Hematopoietic multipotent progenitor cell (in vitro differentiated cells): ENCODE data around the gene CFAP58. TPM values are rescaled to one million over a fixed set of nuclear protein-coding genes. Genes with fewer than 3 reads are reported as not detected.

Experiments
- DNase-seq, 3 donors: peaks; one replicate each; pipeline ENCODE4 v3.0.0-alpha.2; 2011 to 2015; ENCODE audit warnings: low read depth in 2 of 3, low spot score in 2 of 3
- total RNA-seq: library from RNA; depleted of rRNA; stranded (reverse); fragments of >200 nt; gene quantifications from one replicate; pipeline ENCODE4 v1.2.3, GENCODE V29; 2012

The CFAP58 gene
- total RNA-seq, 1 donor = under 0.01 TPM

- no peak for DNase-seq
Observed at GRCh38 chr10:104333728-104334373, 19.8 kb upstream of the CFAP58 start.

- no peak for DNase-seq
Observed at GRCh38 chr10:104334561-104334960, 19.1 kb upstream of the CFAP58 start.

GRCh38 chr10:104334965-104335650 lies 18.5 kb upstream of the CFAP58 start:
- DNase-seq = no peak

- DNase-seq = no peak
Observed at GRCh38 chr10:104336821-104337467, 16.7 kb upstream of the CFAP58 start.

- peak in 1 of 3 donors; percentile 67 for DNase-seq
Observed at GRCh38 chr10:104337521-104337984, 16.1 kb upstream of the CFAP58 start.

- peak; percentile 62 to 83 (median 81) for DNase-seq
Observed at GRCh38 chr10:104337985-104338735, 15.5 kb upstream of the CFAP58 start, which contains the start of gene ITPRIP. TSS of gene ITPRIP (minus strand) at chr10:104338465. CDS start at chr10:104316051, 22,414 bp downstream.

- DNase-seq = peak in 1 of 3 donors; percentile 36
Observed at GRCh38 chr10:104339469-104340110, 14.0 kb upstream of the CFAP58 start.

GRCh38 chr10:104340111-104340526 lies 13.5 kb upstream of the CFAP58 start:
- DNase-seq = no peak

- DNase-seq = no peak
Observed at GRCh38 chr10:104340641-104341040, 13.0 kb upstream of the CFAP58 start.

GRCh38 chr10:104342941-104343411 lies 10.7 kb upstream of the CFAP58 start:
- DNase-seq = no peak

- DNase-seq = no peak
Observed at GRCh38 chr10:104344219-104344618, 9.4 kb upstream of the CFAP58 start.

GRCh38 chr10:104345515-104345914 lies 8.1 kb upstream of the CFAP58 start:
- DNase-seq = no peak

GRCh38 chr10:104345941-104346340 lies 7.7 kb upstream of the CFAP58 start:
- DNase-seq = no peak

- no peak for DNase-seq
Observed at GRCh38 chr10:104347295-104348045, 6.2 kb upstream of the CFAP58 start.

- DNase-seq = no peak
Observed at GRCh38 chr10:104348601-104349000, 5.0 kb upstream of the CFAP58 start.

- peak in 1 of 3 donors; percentile 43 for DNase-seq
Observed at GRCh38 chr10:104349623-104350126, 4.0 kb upstream of the CFAP58 start.

- DNase-seq = peak in 2 of 3 donors; percentile 64 to 88
Observed at GRCh38 chr10:104350127-104350635, 3.5 kb upstream of the CFAP58 start.

- peak in 2 of 3 donors; percentile 77 to 88 for DNase-seq
Observed at GRCh38 chr10:104351061-104351702, 2.5 kb upstream of the CFAP58 start.
